Left ventricle myocardium inferior (tissue), 1 donor: Measurements from ENCODE around the gene TMEM109. TPM values are rescaled to one million over a fixed set of nuclear protein-coding genes. Genes with fewer than 3 reads are reported as not detected.
A peak's percentile ranks its signal among the peaks of the same experiment; 100 is the strongest.

Experiments
- DNase-seq: peaks from one replicate; pipeline ENCODE4 v3.0.0-alpha.2; 2020
- H3K27ac ChIP-seq: fragments of 200-600 bp; replicated peaks from 2 replicates; pipeline ENCODE4 v1.8.0; 2021
- H3K27me3 ChIP-seq: fragments of 200-600 bp; 2 replicates; pipeline ENCODE4 v1.8.0; 2021; ENCODE audit warnings: low read depth
- H3K36me3 ChIP-seq: fragments of 200-600 bp; 2 replicates; pipeline ENCODE4 v1.8.0; 2021
- H3K4me1 ChIP-seq: fragments of 200-600 bp; 2 replicates; pipeline ENCODE4 v1.8.0; 2021
- H3K4me3 ChIP-seq: fragments of 200-600 bp; 2 replicates; pipeline ENCODE4 v1.8.0; 2021; ENCODE audit warnings: mild to moderate bottlenecking, moderate library complexity
- H3K9me3 ChIP-seq: fragments of 200-600 bp; replicated peaks from 2 replicates; pipeline ENCODE4 v1.8.0; 2021
- CTCF ChIP-seq: fragments of 200-600 bp; IDR thresholded peaks from 2 replicates; pipeline ENCODE4 v1.8.0; 2021; ENCODE audit warnings: antibody characterized with exemption, mild to moderate bottlenecking, borderline replicate concordance
- intact Hi-C: fragments of 100-400 bp; cut with micrococcal nuclease; formaldehyde crosslinking; loops from one replicate; pipeline ENCODE4 v1.11.0; 2022
- total RNA-seq: library from RNA; stranded (reverse); fragmentation: NEBNext Ultra II Directional; extraction: Animal tissue kit (Norgen Biotek cat#: 25700); gene quantifications from one replicate; pipeline ENCODE4 v1.2.1, GENCODE V29; 2021
- donor health status: DM: no; HTN: yes; CAD: no; lungs with severe emphysema.

TMEM109 gene
- total RNA-seq, 1 donor from 2014 or later: 86.7 TPM

GRCh38 chr11:60895687-60896086 lies 18.3 kb upstream of the TMEM109 start:
- no peaks in the 10 kb centered on the region for H3K27me3 ChIP-seq
- intact Hi-C loops: loop anchor here (5.0 kb wide), 1 partner anchor 63 kb away; no protein-coding TSS in a partner anchor
- DNase-seq: no peak
- TF ChIP-seq CTCF: no peak
- H3K9me3 ChIP-seq: no peaks in the 10 kb centered on the region
- H3K4me1 ChIP-seq: peaks cover 14% of the 10 kb centered on the region
- H3K36me3 ChIP-seq: peaks cover 79% of the 10 kb centered on the region
- no peak overlapping the region for H3K4me3 ChIP-seq
- no peak overlapping the region for H3K27ac ChIP-seq

GRCh38 chr11:60897496-60897895 lies 16.5 kb upstream of the TMEM109 start:
- no peak for DNase-seq
- peaks cover 18% of the 10 kb centered on the region for H3K4me1 ChIP-seq
- no peak overlapping the region for H3K27ac ChIP-seq
- H3K27me3 ChIP-seq: no peaks in the 10 kb centered on the region
- intact Hi-C loops: loop anchor here (5.0 kb wide), 1 partner anchor 65 kb away; no protein-coding TSS in a partner anchor
- no peaks in the 10 kb centered on the region for H3K9me3 ChIP-seq
- peaks cover 96% of the 10 kb centered on the region for H3K36me3 ChIP-seq
- no peak overlapping the region for H3K4me3 ChIP-seq
- TF ChIP-seq CTCF: no peak

- no peak overlapping the region for H3K4me3 ChIP-seq
- no peak for DNase-seq
- intact Hi-C loops: loop anchor here (5.0 kb wide), 1 partner anchor 67 kb away; no protein-coding TSS in a partner anchor
- H3K4me1 ChIP-seq: peaks cover 26% of the 10 kb centered on the region
- H3K27me3 ChIP-seq: no peaks in the 10 kb centered on the region
- H3K27ac ChIP-seq: no peak overlapping the region
- no peaks in the 10 kb centered on the region for H3K9me3 ChIP-seq
- TF ChIP-seq CTCF: peak; percentile 98
- peaks cover 92% of the 10 kb centered on the region for H3K36me3 ChIP-seq
These were observed 14.7 kb upstream of the TMEM109 start for GRCh38 chr11:60899046-60899936.

GRCh38 chr11:60899977-60900376 lies 14.0 kb upstream of the TMEM109 start:
- no peak for TF ChIP-seq CTCF
- Histone ChIP-seq H3K36me3 (peaks cover 85% of the 10 kb centered on the region), H3K4me1 (peaks cover 33% of the 10 kb centered on the region), H3K4me3 (no peak overlapping the region), H3K27me3 (no peaks in the 10 kb centered on the region), H3K9me3 (no peaks in the 10 kb centered on the region), H3K27ac (no peak overlapping the region)
- no peak for DNase-seq
- intact Hi-C loops: loop anchor here (5.0 kb wide), 1 partner anchor 68 kb away; no protein-coding TSS in a partner anchor

- no peak for DNase-seq
- H3K9me3 ChIP-seq: no peaks in the 10 kb centered on the region
- H3K27ac ChIP-seq: peak overlapping the region; percentile 6
- H3K27me3 ChIP-seq: no peaks in the 10 kb centered on the region
- no peak overlapping the region for H3K4me3 ChIP-seq
- H3K36me3 ChIP-seq: peaks cover 77% of the 10 kb centered on the region
- peaks cover 42% of the 10 kb centered on the region for H3K4me1 ChIP-seq
- intact Hi-C loops: no loop called here
- no peak for TF ChIP-seq CTCF
These were observed 13.1 kb upstream of the TMEM109 start for GRCh38 chr11:60900673-60901404.
